ENCODE data around the gene RFX8.

The RFX8 gene

GRCh38 chr2:101435001-101435862, 39.7 kb downstream of the RFX8 start:
- H2AFZ ChIP-seq (ENCODE audit: low read depth, low read length, severe bottlenecking): no peak overlapping the region
- no peaks in the 10 kb centered on the region for H3K79me2 ChIP-seq (ENCODE audit: insufficient read depth, low read length)
- H3K36me3 ChIP-seq (ENCODE audit: low read length): no peaks in the 10 kb centered on the region
- H3K9me2 ChIP-seq (replicated peaks; ENCODE audit: insufficient read depth, low read length): no peaks in the 10 kb centered on the region
- H3K9ac ChIP-seq (ENCODE audit: low read length): no peak overlapping the region
- no peak overlapping the region for H3K4me3 ChIP-seq (ENCODE audit: insufficient read depth, low read length, poor library complexity, severe bottlenecking)
- H3K27ac ChIP-seq (ENCODE audit: low read depth, low read length): no peak overlapping the region
- H3K9me3 ChIP-seq (ENCODE audit: insufficient read depth, low read length): no peaks in the 10 kb centered on the region
- no peaks in the 10 kb centered on the region for H3F3A ChIP-seq (ENCODE audit: insufficient read depth)
- H3K27me3 ChIP-seq (ENCODE audit: low read length): no peaks in the 10 kb centered on the region
- H4K20me1 ChIP-seq (ENCODE audit: low read depth, low read length): no peaks in the 10 kb centered on the region
- TF ChIP-seq CTCF (IDR thresholded peaks at IDR 0.05; ENCODE audit: insufficient read depth, low read length, poor library complexity, severe bottlenecking) (no peak), EZH2phosphoT487 (conservative IDR thresholded peaks at IDR 0.05; ENCODE audit: low read length) (no peak)
- H3K4me2 ChIP-seq (ENCODE audit: low read depth, low read length, poor library complexity, severe bottlenecking): no peak overlapping the region

- H3K9me3 ChIP-seq (ENCODE audit: insufficient read depth, low read length): no peaks in the 10 kb centered on the region
- no peaks in the 10 kb centered on the region for H3F3A ChIP-seq (ENCODE audit: insufficient read depth)
- no peak overlapping the region for H3K4me3 ChIP-seq (ENCODE audit: insufficient read depth, low read length, poor library complexity, severe bottlenecking)
- no peaks in the 10 kb centered on the region for H3K79me2 ChIP-seq (ENCODE audit: insufficient read depth, low read length)
- TF ChIP-seq EZH2phosphoT487 (conservative IDR thresholded peaks at IDR 0.05; ENCODE audit: low read length) (no peak), CTCF (IDR thresholded peaks at IDR 0.05; ENCODE audit: insufficient read depth, low read length, poor library complexity, severe bottlenecking) (no peak)
- no peak overlapping the region for H3K9ac ChIP-seq (ENCODE audit: low read length)
- H3K9me2 ChIP-seq (replicated peaks; ENCODE audit: insufficient read depth, low read length): no peaks in the 10 kb centered on the region
- no peak overlapping the region for H2AFZ ChIP-seq (ENCODE audit: low read depth, low read length, severe bottlenecking)
- H4K20me1 ChIP-seq (ENCODE audit: low read depth, low read length): no peaks in the 10 kb centered on the region
- no peaks in the 10 kb centered on the region for H3K36me3 ChIP-seq (ENCODE audit: low read length)
- H3K27ac ChIP-seq (ENCODE audit: low read depth, low read length): no peak overlapping the region
- no peaks in the 10 kb centered on the region for H3K27me3 ChIP-seq (ENCODE audit: low read length)
- H3K4me2 ChIP-seq (ENCODE audit: low read depth, low read length, poor library complexity, severe bottlenecking): no peak overlapping the region
These were observed 41.4 kb downstream of the RFX8 start for GRCh38 chr2:101433465-101433864.

GRCh38 chr2:101432411-101433181, 42.3 kb downstream of the RFX8 start:
- Histone ChIP-seq H3K4me3 (ENCODE audit: insufficient read depth, low read length, poor library complexity, severe bottlenecking) (no peak overlapping the region), H3K9me2 (replicated peaks; ENCODE audit: insufficient read depth, low read length) (no peaks in the 10 kb centered on the region), H3K27me3 (ENCODE audit: low read length) (no peaks in the 10 kb centered on the region), H3K9ac (ENCODE audit: low read length) (no peak overlapping the region), H3K27ac (ENCODE audit: low read depth, low read length) (no peak overlapping the region), H3K79me2 (ENCODE audit: insufficient read depth, low read length) (no peaks in the 10 kb centered on the region), H3K4me2 (ENCODE audit: low read depth, low read length, poor library complexity, severe bottlenecking) (no peak overlapping the region), H3F3A (ENCODE audit: insufficient read depth) (no peaks in the 10 kb centered on the region), H4K20me1 (ENCODE audit: low read depth, low read length) (no peaks in the 10 kb centered on the region), H2AFZ (ENCODE audit: low read depth, low read length, severe bottlenecking) (no peak overlapping the region), H3K9me3 (ENCODE audit: insufficient read depth, low read length) (no peaks in the 10 kb centered on the region), H3K36me3 (ENCODE audit: low read length) (no peaks in the 10 kb centered on the region)
- no peak for TF ChIP-seq CTCF (IDR thresholded peaks at IDR 0.05; ENCODE audit: insufficient read depth, low read length, poor library complexity, severe bottlenecking)
- no peak for TF ChIP-seq EZH2phosphoT487 (conservative IDR thresholded peaks at IDR 0.05; ENCODE audit: low read length)

Measured in SU-DHL-6 (cell line).